Panc1 (cell line): Measurements from ENCODE around the gene CNST. TPM values are rescaled to one million over a fixed set of nuclear protein-coding genes. Genes with fewer than 3 reads are reported as not detected.

Experiments
- ATAC-seq: fragments of 200-7000 bp; cut with Tn5 transposase; 2 replicates; pipeline ENCODE4 v1.9.1; 2020; ENCODE audit warnings: mild to moderate bottlenecking, moderate library complexity
- BruUV-seq: library from RNA; stranded (reverse); fragments of 400-500 nt; replicated peaks from 2 replicates; lab custom pipeline; 2021; lab: Mats Ljungman, UMichigan
- CTCF ChIA-PET: fragments of 300-600 bp; sonication (Branson Sonifier 250); formaldehyde crosslinking; loops from one replicate; lab custom pipeline; 2022; ENCODE audit warnings: antibody characterized with exemption; lab: Charles Lee
- POLR2A ChIA-PET: fragments of 300-600 bp; sonication (Branson Sonifier 250); formaldehyde crosslinking; loops from one replicate; lab custom pipeline; 2022; ENCODE audit warnings: antibody characterized with exemption; lab: Charles Lee
- DNase-seq: peaks from one replicate; pipeline ENCODE4 v3.0.0-alpha.2; 2010; ENCODE audit warnings: low read depth, low spot score
- H3K27ac ChIP-seq: 2 replicates; pipeline ENCODE4 v1.5.1; 2011; ENCODE audit warnings: mild to moderate bottlenecking, low read length, inconsistent platforms
- H3K27me3 ChIP-seq: fragments of 200-500 bp; sonication (Bioruptor generic); 2 replicates; pipeline ENCODE4 v1.6.0; 2014; ENCODE audit warnings: low read length, inconsistent platforms; ENCODE audit not compliant: control insufficient read depth, insufficient read depth
- H3K36me3 ChIP-seq: fragments of 200-500 bp; sonication (Bioruptor generic); 2 replicates; pipeline ENCODE4 v1.5.1; 2014; ENCODE audit warnings: inconsistent platforms, mild to moderate bottlenecking, low read length, moderate library complexity; ENCODE audit not compliant: control insufficient read depth, insufficient read depth
- H3K4me1 ChIP-seq: 2 replicates; pipeline ENCODE4 v1.5.1; 2011; ENCODE audit warnings: inconsistent platforms, mild to moderate bottlenecking, low read length, moderate library complexity; ENCODE audit not compliant: control insufficient read depth, insufficient read depth
- H3K4me3 ChIP-seq, 2 experiments: 2 replicates each; pipeline ENCODE4 v1.5.1; 2011 to 2012; ENCODE audit warnings: low read depth in 2 of 2, low read length in 2 of 2, mild to moderate bottlenecking in 2 of 2, inconsistent platforms in 1 of 2, moderate library complexity in 1 of 2
- H3K9me3 ChIP-seq: fragments of 200-500 bp; sonication (Bioruptor generic); 2 replicates; pipeline ENCODE4 v1.5.1; 2014; ENCODE audit warnings: low read depth, mild to moderate bottlenecking, inconsistent platforms, low read length, moderate library complexity; ENCODE audit not compliant: control insufficient read depth, insufficient read depth
- POLR2AphosphoS5 ChIP-seq: IDR thresholded peaks from 2 replicates; pipeline ENCODE4 v1.6.1; 2012; ENCODE audit warnings: mild to moderate bottlenecking, low read depth, low read length, moderate library complexity
- REST ChIP-seq, 2 experiments: IDR thresholded peaks; 2 replicates each; pipeline ENCODE4 v1.6.1; 2011 to 2012; ENCODE audit warnings: low read depth in 2 of 2, control low read depth in 1 of 2, low read length in 1 of 2, mild to moderate bottlenecking in 1 of 2, moderate library complexity in 1 of 2; ENCODE audit not compliant: insufficient read depth in 1 of 2
- SIN3A ChIP-seq: IDR thresholded peaks from 2 replicates; pipeline ENCODE4 v1.6.1; 2012; ENCODE audit warnings: low read depth, mild to moderate bottlenecking, low read length, moderate library complexity, borderline replicate concordance; ENCODE audit not compliant: insufficient read depth
- TCF7L2 ChIP-seq: IDR thresholded peaks from 2 replicates; pipeline ENCODE4 v1.6.1; 2011; ENCODE audit warnings: mild to moderate bottlenecking, low read depth, low read length, inconsistent platforms
- in situ Hi-C: cut with HindIII; loops from 2 replicates; pipeline ENCODE4 v1.10.0; 2016; ENCODE audit warnings: low sequenced_read_pairs, low pct_unique_long_range_greater_than_20kb
- intact Hi-C: fragments of 100-400 bp; cut with micrococcal nuclease; formaldehyde crosslinking; loops from one replicate; pipeline ENCODE4 v1.10.0; 2022; ENCODE audit not compliant: unreplicated experiment
- total RNA-seq: library from RNA; stranded (reverse); gene quantifications from one replicate; pipeline ENCODE4 v1.2.1, GENCODE V29; 2021; ENCODE audit not compliant: unreplicated experiment
- TF ChIP-seq, protein P1 (sequence below): fragments of 450-650 bp; IDR thresholded peaks from 2 replicates; pipeline ENCODE4 v1.5.1; 2017; ENCODE audit warnings: mild to moderate bottlenecking

Gene CNST
- total RNA-seq, 1 experiment from 2014 or later = 18.5 TPM

- no peak overlapping the region for H3K27ac ChIP-seq
- ChIA-PET CTCF (no interaction called here), POLR2A (no interaction called here)
- intact Hi-C loops (no loop called here), in situ Hi-C loops (no loop called here)
- DNase-seq (no peak), ATAC-seq (no peak)
- TF ChIP-seq POLR2AphosphoS5 = no peak
- no peak for TF ChIP-seq REST (IDR thresholded peaks at IDR 0.05; ENCODE audit: insufficient read depth in 1 of 2, low read depth in 2 of 2, low read length in 1 of 2)
- TF ChIP-seq, protein P1, sequence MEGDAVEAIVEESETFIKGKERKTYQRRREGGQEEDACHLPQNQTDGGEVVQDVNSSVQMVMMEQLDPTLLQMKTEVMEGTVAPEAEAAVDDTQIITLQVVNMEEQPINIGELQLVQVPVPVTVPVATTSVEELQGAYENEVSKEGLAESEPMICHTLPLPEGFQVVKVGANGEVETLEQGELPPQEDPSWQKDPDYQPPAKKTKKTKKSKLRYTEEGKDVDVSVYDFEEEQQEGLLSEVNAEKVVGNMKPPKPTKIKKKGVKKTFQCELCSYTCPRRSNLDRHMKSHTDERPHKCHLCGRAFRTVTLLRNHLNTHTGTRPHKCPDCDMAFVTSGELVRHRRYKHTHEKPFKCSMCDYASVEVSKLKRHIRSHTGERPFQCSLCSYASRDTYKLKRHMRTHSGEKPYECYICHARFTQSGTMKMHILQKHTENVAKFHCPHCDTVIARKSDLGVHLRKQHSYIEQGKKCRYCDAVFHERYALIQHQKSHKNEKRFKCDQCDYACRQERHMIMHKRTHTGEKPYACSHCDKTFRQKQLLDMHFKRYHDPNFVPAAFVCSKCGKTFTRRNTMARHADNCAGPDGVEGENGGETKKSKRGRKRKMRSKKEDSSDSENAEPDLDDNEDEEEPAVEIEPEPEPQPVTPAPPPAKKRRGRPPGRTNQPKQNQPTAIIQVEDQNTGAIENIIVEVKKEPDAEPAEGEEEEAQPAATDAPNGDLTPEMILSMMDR = no peak
- TF ChIP-seq SIN3A = no peak
- TF ChIP-seq TCF7L2 = no peak
- BruUV-seq = no TSS peak
- no peaks in the 10 kb centered on the region for H3K4me1 ChIP-seq
- no peaks in the 10 kb centered on the region for H3K9me3 ChIP-seq
- no peaks in the 10 kb centered on the region for H3K36me3 ChIP-seq
- no peak overlapping the region for H3K4me3 ChIP-seq
- no peaks in the 10 kb centered on the region for H3K27me3 ChIP-seq
These were observed 103.4 kb downstream of the CNST start for GRCh38 chr1:246669659-246670058.

GRCh38 chr1:246674049-246674448, 107.8 kb downstream of the CNST start:
- no peak for DNase-seq
- POLR2A ChIA-PET = no interaction called here
- Histone ChIP-seq H3K27me3 (no peaks in the 10 kb centered on the region), H3K27ac (no peak overlapping the region), H3K4me3 (no peak overlapping the region), H3K9me3 (no peaks in the 10 kb centered on the region), H3K36me3 (no peaks in the 10 kb centered on the region), H3K4me1 (no peaks in the 10 kb centered on the region)
- in situ Hi-C loops = no loop called here
- no TSS peak for BruUV-seq
- intact Hi-C loops = no loop called here
- TF ChIP-seq TCF7L2 (no peak), REST (IDR thresholded peaks at IDR 0.05; ENCODE audit: insufficient read depth in 1 of 2, low read depth in 2 of 2, low read length in 1 of 2) (no peak), POLR2AphosphoS5 (no peak), SIN3A (no peak)
- TF ChIP-seq, protein P1 = no peak
- no peak for ATAC-seq
- CTCF ChIA-PET = no interaction called here
